GM19043 (cell line): ENCODE results near the gene ZNF69.
"Not testable (repeated sequence)": the region's sequence is repeated elsewhere in the genome, so short reads cannot be mapped to it uniquely, and the experiment has no call there.

Source experiments
- ATAC-seq: cut with Tn5 transposase; IDR thresholded peaks from one replicate; pipeline ENCODE4 v1.9.1; 2021; ENCODE audit warnings: low read depth; ENCODE audit not compliant: unreplicated experiment

ZNF69 gene

GRCh38 chr19:11949614-11950080, 62.1 kb downstream of the ZNF69 start:
- ATAC-seq, result not testable (repeated sequence)

- ATAC-seq, result no peak
Observed at GRCh38 chr19:11950312-11950711, 62.7 kb downstream of the ZNF69 start.
